Hematopoietic multipotent progenitor cell (in vitro differentiated cells): ENCODE measurements around the gene CEBPA. TPM values are rescaled to one million over a fixed set of nuclear protein-coding genes. Genes with fewer than 3 reads are reported as not detected.

Experiments used
- DNase-seq, 3 donors: peaks; one replicate each; pipeline ENCODE4 v3.0.0-alpha.2; 2011 to 2015; ENCODE audit warnings: low read depth in 2 of 3, low spot score in 2 of 3
- total RNA-seq: library from RNA; depleted of rRNA; stranded (reverse); fragments of >200 nt; gene quantifications from one replicate; pipeline ENCODE4 v1.2.3, GENCODE V29; 2012

CEBPA gene
- 39.0 TPM for total RNA-seq

- peak; percentile 26 to 92 (median 90) for DNase-seq
Observed at GRCh38 chr19:33302175-33302973, at the start of gene CEBPA. CEBPA (minus strand) TSS chr19:33302534; CDS start chr19:33302414, 120 bp downstream.

DNA sequence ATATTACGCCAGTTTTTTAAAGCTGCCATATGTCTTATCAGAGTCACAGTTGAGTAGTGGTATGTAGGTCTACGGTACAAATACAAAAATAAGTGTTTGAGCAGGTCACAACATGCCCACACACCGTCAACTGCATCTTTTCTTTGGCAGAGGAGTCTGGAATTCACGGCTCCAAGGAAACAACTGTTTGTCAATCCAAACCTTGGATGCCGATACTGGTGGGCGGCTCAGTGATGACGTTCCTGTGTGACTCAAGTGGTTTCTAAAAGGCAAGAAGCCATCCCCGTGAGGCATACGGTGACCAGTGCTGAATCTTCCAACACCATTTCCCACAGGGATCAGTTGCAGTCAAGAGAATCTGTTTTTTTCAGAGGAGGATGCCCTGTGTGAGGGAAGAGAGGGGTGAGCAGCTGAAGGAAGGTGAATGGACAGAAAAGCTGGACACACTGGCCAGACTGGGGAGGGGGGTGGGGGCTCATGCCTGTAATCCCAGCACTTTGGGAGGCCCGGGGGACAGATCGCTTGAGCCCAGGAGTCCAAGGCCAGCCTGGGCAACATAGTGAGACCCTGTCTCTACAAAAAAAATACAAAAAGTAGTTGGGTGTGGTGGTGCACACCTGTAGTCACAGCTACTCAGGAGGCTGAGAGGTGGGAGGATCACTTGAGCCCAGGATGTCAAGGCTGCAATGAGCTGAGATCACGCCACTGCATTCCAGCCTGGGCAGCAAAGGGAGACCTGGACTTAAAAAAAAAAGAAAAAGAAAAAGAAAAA lies 48.4 kb upstream of the CEBPA start:
- DNase-seq, result no peak

- DNase-seq, result no peak
Observed at GRCh38 chr19:33349319-33350289, 47.3 kb upstream of the CEBPA start.

- DNase-seq, result no peak
Observed at GRCh38 chr19:33348301-33349010, 46.1 kb upstream of the CEBPA start.

DNA sequence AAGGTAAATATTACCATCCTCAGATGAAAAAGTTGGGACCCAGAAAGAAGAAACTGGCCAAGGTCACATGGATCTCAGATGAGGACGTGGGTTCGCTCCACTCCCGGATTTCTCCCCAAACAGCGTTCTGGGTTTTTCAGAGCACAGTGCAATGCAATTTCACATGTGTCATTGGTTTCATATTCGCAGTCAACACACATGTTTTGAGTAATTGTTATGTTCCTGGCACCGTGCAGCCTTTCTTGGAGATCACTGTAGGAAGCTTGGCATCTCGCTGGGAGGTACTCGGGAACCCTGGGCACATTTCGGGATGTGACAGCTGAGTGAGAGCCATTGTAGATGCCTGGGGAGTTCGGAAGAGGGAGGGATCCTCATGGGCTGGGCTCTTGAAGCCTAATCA lies 45.0 kb upstream of the CEBPA start:
- DNase-seq, result no peak

DNA sequence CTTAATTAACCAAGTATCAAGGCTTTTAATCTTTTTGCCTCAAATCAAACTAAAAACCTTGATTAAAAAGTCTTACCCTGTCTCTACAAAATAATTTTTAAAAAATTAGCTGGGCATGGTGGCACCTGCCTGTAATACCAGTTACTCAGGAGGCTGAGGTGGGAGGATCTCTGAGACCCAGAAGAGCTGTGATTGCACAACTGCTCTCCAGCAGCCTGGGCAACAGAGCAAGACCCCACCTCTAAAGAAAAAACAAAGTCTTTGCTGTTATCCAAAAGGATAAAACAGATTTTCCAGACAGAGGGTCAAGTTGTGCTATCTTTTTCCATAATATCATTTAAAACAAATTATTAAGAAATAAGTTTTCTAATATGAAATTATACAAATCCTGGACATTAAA lies 44.3 kb upstream of the CEBPA start:
- DNase-seq, result no peak

GRCh38 chr19:33345163-33345562 lies 42.8 kb upstream of the CEBPA start:
- no peak for DNase-seq

DNA sequence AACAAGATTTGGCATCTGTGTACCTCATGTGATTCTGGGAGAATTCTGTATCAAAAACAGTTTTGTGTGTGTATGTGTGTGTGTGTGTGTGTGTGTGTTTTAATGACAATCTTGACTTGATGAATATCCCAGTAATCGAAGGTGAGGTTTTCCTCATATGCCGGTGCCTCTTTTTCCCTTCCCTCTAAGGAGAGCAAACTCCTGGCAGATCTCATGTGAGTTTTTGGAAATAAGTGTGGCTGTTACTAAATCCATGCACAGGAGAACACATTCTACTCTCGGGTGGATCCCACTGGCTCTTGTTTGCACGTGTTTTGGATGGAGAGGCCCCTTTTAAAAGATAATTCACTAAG lies 42.2 kb upstream of the CEBPA start:
- no peak for DNase-seq

DNA sequence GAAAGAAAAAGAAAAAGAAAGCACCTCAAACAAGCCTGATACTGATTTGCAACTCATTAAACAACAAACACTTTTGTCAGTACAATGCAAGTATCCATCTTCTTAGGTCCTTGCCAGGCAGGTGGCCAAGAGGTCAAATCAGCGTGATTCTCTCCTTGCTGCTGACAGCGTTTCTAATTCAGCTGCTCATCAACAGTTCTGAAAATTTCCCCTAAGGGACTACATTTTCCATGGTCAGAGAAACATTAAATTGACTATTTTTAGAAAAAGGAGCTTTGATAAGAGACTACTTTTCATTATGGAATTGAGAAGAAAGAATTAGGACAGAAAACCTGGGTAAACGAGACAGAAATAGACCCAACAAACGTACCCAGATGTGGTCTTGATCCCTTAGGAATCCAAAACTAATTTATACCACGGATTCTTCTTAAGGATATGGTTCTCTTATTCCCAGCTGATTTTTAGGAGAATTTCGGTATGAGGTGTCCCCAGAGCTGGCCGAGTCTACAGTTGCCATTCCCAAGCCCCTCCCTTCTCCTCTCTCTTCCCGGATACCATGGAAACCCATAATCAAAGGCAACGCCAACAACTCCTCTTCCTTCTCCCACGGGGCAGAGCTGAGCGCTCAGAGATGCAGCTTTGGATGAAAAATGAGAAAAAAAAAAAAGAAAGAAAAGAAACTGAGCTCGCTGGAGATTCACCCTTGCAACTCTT lies 41.7 kb upstream of the CEBPA start:
- no peak for DNase-seq

GRCh38 chr19:33343301-33343700 lies 41.0 kb upstream of the CEBPA start:
- DNase-seq, result no peak

- no peak for DNase-seq
Observed at GRCh38 chr19:33340991-33341390, 38.7 kb upstream of the CEBPA start.

GRCh38 chr19:33339016-33339984 lies 37.0 kb upstream of the CEBPA start:
- DNase-seq, result peak in 2 of 3 donors; percentile 4 to 34

GRCh38 chr19:33335446-33335845 lies 33.1 kb upstream of the CEBPA start:
- no peak for DNase-seq

DNA sequence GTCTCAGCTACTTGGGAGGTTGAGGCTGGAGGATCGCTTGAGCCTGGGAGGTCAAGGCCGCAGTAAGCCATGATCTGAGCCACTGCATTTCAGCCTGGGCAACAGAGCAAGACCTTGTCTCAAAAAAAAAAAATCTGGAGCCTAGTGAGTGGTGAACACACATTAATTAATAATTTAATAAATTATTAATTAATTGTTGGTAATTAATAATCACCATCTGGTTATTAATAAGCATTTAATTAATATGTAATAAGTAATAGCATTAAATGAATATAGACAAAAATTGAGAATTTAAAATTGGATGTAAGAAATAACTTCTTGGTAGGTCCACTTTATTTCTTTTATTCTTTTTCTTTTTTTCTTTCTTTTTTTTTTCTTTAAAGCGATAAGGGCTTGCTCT lies 31.9 kb upstream of the CEBPA start:
- DNase-seq, result no peak

- no peak for DNase-seq
Observed at GRCh38 chr19:33333642-33334041, 31.3 kb upstream of the CEBPA start.

GRCh38 chr19:33333151-33333550 lies 30.8 kb upstream of the CEBPA start:
- DNase-seq, result no peak

- peak in 2 of 3 donors; percentile 9 to 55 for DNase-seq
Observed at GRCh38 chr19:33332248-33332647, 29.9 kb upstream of the CEBPA start.

DNA sequence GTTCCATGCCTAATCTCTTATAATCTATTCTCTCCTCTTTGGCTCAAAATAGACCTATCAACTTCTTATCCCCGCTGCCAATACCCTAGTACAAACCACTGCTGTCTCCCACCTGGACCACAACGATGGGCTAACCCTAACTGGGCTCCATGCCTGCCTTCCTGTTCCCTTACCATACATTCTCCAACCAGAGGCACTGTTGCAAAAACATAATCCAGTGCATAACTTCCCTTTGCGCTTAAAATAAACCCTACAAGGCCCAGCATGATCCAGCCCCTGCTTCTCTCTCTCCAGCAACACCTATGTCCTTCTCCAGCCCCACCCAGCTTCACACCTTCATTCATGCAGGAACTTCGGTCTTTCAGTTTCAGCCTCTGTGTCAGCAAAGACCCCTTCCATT lies 27.4 kb upstream of the CEBPA start:
- DNase-seq, result no peak

- DNase-seq, result no peak
Observed at GRCh38 chr19:33329060-33329459, 26.7 kb upstream of the CEBPA start.
